HL-60 (cell line): Measurements from ENCODE around the gene PTPRM.
"Not testable (repeated sequence)": the region's sequence is repeated elsewhere in the genome, so short reads cannot be mapped to it uniquely, and the experiment has no call there.

Source experiments
- DNase-seq, 2 experiments: peaks; one replicate each; pipeline ENCODE4 v3.0.0-alpha.2; 2010 to 2020; ENCODE audit warnings: low read depth in 1 of 2, low spot score in 1 of 2
- H3K27ac ChIP-seq: fragments of 250-450 bp; sonication (Bioruptor Pico); replicated peaks from 2 replicates; pipeline ENCODE4 v1.5.1; 2020; ENCODE audit warnings: mild to moderate bottlenecking, moderate library complexity
- H3K27me3 ChIP-seq: fragments of 250-450 bp; sonication (Bioruptor Pico); 2 replicates; pipeline ENCODE4 v1.5.1; 2021; ENCODE audit warnings: mild to moderate bottlenecking, moderate library complexity; ENCODE audit not compliant: insufficient read depth, poor library complexity, severe bottlenecking
- H3K4me3 ChIP-seq: replicated peaks from 2 replicates; pipeline ENCODE4 v1.5.1; 2011; ENCODE audit warnings: mild to moderate bottlenecking, control low read depth, low read length; ENCODE audit not compliant: insufficient read depth
- GABPA ChIP-seq: IDR thresholded peaks from 2 replicates; pipeline ENCODE4 v1.6.1; 2012; ENCODE audit warnings: low read depth
- POLR2AphosphoS5 ChIP-seq: IDR thresholded peaks from 2 replicates; pipeline ENCODE4 v1.6.1; 2012; ENCODE audit warnings: low read depth
- SPI1 ChIP-seq: IDR thresholded peaks from 2 replicates; pipeline ENCODE4 v1.6.1; 2012; ENCODE audit warnings: low read depth, mild to moderate bottlenecking, borderline replicate concordance
- TF ChIP-seq, protein P1 (sequence below): IDR thresholded peaks from one replicate; pipeline ENCODE4 v1.5.1; 2011; ENCODE audit warnings: low read length, control low read depth, inconsistent platforms; ENCODE audit not compliant: insufficient read depth
- TF ChIP-seq, protein P2 (sequence below): IDR thresholded peaks from 2 replicates; pipeline ENCODE4 v1.6.1; 2012; ENCODE audit warnings: low read depth; ENCODE audit not compliant: insufficient replicate concordance

Gene PTPRM

DNA sequence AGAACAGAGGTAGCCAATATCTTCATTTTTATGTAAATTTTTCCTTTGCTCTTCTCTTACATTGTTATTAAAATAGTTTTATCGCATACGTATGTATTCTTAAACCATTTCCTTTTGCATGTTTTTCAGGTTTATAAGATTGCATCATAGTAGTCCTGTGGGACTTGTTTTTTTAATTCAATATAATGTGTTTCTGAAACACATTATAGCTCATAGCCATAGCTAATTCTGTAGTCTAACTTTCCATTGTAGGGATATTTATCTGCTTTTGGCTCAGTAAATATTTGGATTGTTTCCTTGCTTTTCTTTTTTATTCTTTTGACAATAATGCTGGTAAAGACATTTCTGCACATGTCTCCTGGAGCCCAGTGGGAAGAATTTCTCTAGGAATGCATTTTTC, 484.3 kb downstream of the PTPRM start:
- Histone ChIP-seq H3K4me3 (no peak overlapping the region), H3K27me3 (peaks cover 6% of the 10 kb centered on the region), H3K27ac (no peak overlapping the region)
- DNase-seq = no peak
- no peak for TF ChIP-seq SPI1
- no peak for TF ChIP-seq GABPA

DNA sequence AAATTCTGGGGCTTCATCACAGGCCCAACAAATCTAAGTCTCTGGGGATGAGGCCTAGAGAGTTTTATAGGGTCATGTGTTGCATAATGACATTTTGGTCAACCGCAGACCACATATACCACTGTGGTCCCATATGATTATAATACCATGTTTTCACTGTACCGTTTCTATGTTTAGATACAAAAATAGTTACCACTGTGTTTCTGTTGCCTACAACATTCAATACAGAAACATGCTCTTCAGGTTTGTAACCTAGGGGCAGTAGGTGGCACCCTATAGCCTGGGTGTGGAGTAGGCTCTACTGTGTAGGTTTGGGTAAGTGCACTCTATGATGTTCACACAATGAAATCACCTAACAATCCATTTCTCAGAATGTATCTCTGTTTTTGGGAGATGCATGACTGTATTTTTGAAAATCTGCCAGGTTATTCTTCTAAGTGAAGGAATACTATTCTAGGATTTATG, 485.2 kb downstream of the PTPRM start:
- no peak for TF ChIP-seq SPI1
- no peak for TF ChIP-seq GABPA
- no peak for TF ChIP-seq POLR2AphosphoS5
- TF ChIP-seq, protein P1, sequence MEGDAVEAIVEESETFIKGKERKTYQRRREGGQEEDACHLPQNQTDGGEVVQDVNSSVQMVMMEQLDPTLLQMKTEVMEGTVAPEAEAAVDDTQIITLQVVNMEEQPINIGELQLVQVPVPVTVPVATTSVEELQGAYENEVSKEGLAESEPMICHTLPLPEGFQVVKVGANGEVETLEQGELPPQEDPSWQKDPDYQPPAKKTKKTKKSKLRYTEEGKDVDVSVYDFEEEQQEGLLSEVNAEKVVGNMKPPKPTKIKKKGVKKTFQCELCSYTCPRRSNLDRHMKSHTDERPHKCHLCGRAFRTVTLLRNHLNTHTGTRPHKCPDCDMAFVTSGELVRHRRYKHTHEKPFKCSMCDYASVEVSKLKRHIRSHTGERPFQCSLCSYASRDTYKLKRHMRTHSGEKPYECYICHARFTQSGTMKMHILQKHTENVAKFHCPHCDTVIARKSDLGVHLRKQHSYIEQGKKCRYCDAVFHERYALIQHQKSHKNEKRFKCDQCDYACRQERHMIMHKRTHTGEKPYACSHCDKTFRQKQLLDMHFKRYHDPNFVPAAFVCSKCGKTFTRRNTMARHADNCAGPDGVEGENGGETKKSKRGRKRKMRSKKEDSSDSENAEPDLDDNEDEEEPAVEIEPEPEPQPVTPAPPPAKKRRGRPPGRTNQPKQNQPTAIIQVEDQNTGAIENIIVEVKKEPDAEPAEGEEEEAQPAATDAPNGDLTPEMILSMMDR = no peak
- TF ChIP-seq, protein P2, sequence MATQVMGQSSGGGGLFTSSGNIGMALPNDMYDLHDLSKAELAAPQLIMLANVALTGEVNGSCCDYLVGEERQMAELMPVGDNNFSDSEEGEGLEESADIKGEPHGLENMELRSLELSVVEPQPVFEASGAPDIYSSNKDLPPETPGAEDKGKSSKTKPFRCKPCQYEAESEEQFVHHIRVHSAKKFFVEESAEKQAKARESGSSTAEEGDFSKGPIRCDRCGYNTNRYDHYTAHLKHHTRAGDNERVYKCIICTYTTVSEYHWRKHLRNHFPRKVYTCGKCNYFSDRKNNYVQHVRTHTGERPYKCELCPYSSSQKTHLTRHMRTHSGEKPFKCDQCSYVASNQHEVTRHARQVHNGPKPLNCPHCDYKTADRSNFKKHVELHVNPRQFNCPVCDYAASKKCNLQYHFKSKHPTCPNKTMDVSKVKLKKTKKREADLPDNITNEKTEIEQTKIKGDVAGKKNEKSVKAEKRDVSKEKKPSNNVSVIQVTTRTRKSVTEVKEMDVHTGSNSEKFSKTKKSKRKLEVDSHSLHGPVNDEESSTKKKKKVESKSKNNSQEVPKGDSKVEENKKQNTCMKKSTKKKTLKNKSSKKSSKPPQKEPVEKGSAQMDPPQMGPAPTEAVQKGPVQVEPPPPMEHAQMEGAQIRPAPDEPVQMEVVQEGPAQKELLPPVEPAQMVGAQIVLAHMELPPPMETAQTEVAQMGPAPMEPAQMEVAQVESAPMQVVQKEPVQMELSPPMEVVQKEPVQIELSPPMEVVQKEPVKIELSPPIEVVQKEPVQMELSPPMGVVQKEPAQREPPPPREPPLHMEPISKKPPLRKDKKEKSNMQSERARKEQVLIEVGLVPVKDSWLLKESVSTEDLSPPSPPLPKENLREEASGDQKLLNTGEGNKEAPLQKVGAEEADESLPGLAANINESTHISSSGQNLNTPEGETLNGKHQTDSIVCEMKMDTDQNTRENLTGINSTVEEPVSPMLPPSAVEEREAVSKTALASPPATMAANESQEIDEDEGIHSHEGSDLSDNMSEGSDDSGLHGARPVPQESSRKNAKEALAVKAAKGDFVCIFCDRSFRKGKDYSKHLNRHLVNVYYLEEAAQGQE = no peak
- Histone ChIP-seq H3K27me3 (peaks cover 6% of the 10 kb centered on the region), H3K27ac (no peak overlapping the region), H3K4me3 (no peak overlapping the region)
- no peak for DNase-seq

DNA sequence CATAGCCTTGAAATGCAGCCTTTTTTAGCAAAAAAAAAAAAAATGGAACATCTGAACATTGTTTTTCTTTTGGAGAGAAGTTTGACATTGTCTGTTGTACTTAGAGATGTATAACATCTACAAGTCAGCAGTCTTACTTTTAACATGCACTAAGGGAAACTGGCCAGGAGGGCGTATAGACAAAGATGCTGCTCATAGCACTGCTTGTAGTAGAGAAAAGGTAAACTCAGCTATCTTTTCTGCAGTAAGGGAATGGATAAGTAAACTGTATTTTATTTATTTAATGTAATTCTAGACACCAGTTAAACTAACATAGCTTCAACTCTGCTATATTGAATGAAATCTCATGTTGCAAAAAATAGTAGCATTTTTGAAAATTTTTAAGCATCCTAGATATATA, 489.6 kb downstream of the PTPRM start:
- TF ChIP-seq POLR2AphosphoS5 (no peak), GABPA (no peak), SPI1 (no peak)
- TF ChIP-seq, protein P1 = no peak
- TF ChIP-seq, protein P2 = no peak
- Histone ChIP-seq H3K27me3 (peaks cover 6% of the 10 kb centered on the region), H3K27ac (no peak overlapping the region), H3K4me3 (no peak overlapping the region)
- no peak for DNase-seq

DNA sequence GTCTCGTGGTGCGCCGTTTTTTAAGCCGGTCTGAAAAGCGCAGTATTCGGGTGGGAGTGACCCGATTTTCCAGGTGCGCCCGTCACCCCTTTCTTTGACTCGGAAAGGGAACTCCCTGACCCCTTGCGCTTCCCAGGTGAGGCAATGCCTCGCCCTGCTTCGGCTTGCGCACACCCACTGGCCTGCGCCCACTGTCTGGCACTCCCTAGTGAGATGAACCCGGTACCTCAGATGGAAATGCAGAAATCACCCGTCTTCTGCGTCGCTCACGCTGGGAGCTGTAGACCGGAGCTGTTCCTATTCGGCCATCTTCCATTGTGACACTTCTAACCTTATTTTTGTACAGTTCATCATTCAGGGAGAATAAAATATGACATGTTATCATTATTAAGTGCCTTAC, 496.0 kb downstream of the PTPRM start:
- not testable (repeated sequence) for DNase-seq, H3K27ac ChIP-seq, H3K27me3 ChIP-seq, H3K4me3 ChIP-seq

DNA sequence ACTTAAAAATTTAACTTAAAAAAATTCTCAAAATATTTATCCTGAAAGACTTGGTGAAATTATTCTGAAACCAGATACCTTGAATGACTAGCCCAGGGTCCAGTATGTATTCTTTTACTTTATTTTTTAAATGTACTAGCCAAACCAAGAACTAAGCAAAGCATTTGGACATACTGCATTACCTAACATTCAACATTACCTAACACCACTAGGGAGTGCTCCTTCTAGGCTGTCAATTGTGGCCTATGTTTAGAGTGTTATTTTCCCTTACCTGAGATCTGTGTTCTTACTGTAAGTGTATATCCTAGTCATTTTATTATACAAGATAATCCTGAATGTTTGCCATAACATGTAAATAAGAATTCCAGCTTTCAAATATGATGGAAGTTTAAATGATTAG, 496.6 kb downstream of the PTPRM start:
- TF ChIP-seq GABPA = no peak
- TF ChIP-seq POLR2AphosphoS5 = no peak
- TF ChIP-seq, protein P1 = no peak
- TF ChIP-seq SPI1 = no peak
- TF ChIP-seq, protein P2 = no peak
- Histone ChIP-seq H3K27me3 (peaks cover 2% of the 10 kb centered on the region), H3K4me3 (no peak overlapping the region), H3K27ac (no peak overlapping the region)
- DNase-seq = no peak
